DND-41 (cell line): ENCODE measurements around the gene CAND2.

Source experiments
- ATAC-seq: fragments of 200-7000 bp; cut with Tn5 transposase; 3 replicates; pipeline ENCODE4 v1.9.1; 2021; ENCODE audit warnings: low read depth; ENCODE audit not compliant: insufficient read depth
- DNase-seq: peaks from one replicate; pipeline ENCODE4 v3.0.0-alpha.2; 2020
- H2AFZ ChIP-seq: 2 replicates; pipeline ENCODE4 v1.6.0; 2012; ENCODE audit warnings: low read depth, low read length
- H3K27ac ChIP-seq: 2 replicates; pipeline ENCODE4 v1.5.1; 2012; ENCODE audit warnings: low read length, inconsistent platforms
- H3K27me3 ChIP-seq: fragments of 200-600 bp; sonication (generic); 2 replicates; pipeline ENCODE4 v1.6.0; 2012; ENCODE audit warnings: low read length, mild to moderate bottlenecking, inconsistent platforms; ENCODE audit not compliant: insufficient read depth, poor library complexity
- H3K36me3 ChIP-seq: 2 replicates; pipeline ENCODE4 v1.5.1; 2012; ENCODE audit warnings: low read length, inconsistent platforms; ENCODE audit not compliant: insufficient read depth
- H3K4me1 ChIP-seq: 2 replicates; pipeline ENCODE4 v1.5.1; 2012; ENCODE audit warnings: mild to moderate bottlenecking, low read length; ENCODE audit not compliant: insufficient read depth
- H3K4me2 ChIP-seq: 2 replicates; pipeline ENCODE4 v1.6.0; 2012; ENCODE audit warnings: mild to moderate bottlenecking, moderate library complexity, low read length, inconsistent platforms; ENCODE audit not compliant: insufficient read depth
- H3K4me3 ChIP-seq, 2 experiments: fragments of 200-600 bp in 1 of 2; shearing (Covaris generic) in 1 of 2; 2 replicates each; pipeline ENCODE4 v1.5.1; 2012 to 2016; ENCODE audit warnings: inconsistent platforms in 2 of 2, low read length in 2 of 2, mild to moderate bottlenecking in 2 of 2, low read depth in 1 of 2, moderate library complexity in 1 of 2
- H3K79me2 ChIP-seq: 2 replicates; pipeline ENCODE4 v1.6.0; 2012; ENCODE audit warnings: low read length, inconsistent platforms; ENCODE audit not compliant: insufficient read depth
- H3K9ac ChIP-seq: 2 replicates; pipeline ENCODE4 v1.6.0; 2012; ENCODE audit warnings: low read depth, mild to moderate bottlenecking, inconsistent platforms, low read length, moderate library complexity
- H3K9me3 ChIP-seq: 2 replicates; pipeline ENCODE4 v1.5.1; 2012; ENCODE audit warnings: low read length, moderate library complexity, mild to moderate bottlenecking, inconsistent platforms; ENCODE audit not compliant: insufficient read depth, severe bottlenecking
- H4K20me1 ChIP-seq: 2 replicates; pipeline ENCODE4 v1.6.0; 2012; ENCODE audit warnings: low read length; ENCODE audit not compliant: insufficient read depth
- CTCF ChIP-seq: IDR thresholded peaks from 2 replicates; pipeline ENCODE4 v1.5.1; 2012; ENCODE audit warnings: borderline replicate concordance, low read length, moderate library complexity, mild to moderate bottlenecking; ENCODE audit not compliant: poor library complexity, severe bottlenecking; ENCODE audit errors: extremely low read depth
- EZH2 ChIP-seq: IDR thresholded peaks from 3 replicates; pipeline ENCODE4 v1.6.1; 2012; ENCODE audit warnings: borderline replicate concordance, low read depth, mild to moderate bottlenecking, moderate library complexity, low read length, inconsistent platforms; ENCODE audit not compliant: severe bottlenecking

The CAND2 gene

GRCh38 chr3:12768579-12769527 is 27.6 kb upstream of the CAND2 start:
- H4K20me1 ChIP-seq, result no peaks in the 10 kb centered on the region
- TF ChIP-seq EZH2 (no peak), CTCF (no peak)
- H3K79me2 ChIP-seq, result no peaks in the 10 kb centered on the region
- H3K27ac ChIP-seq, result no peak overlapping the region
- DNase-seq (no peak), ATAC-seq (no peak)
- H3K9me3 ChIP-seq, result no peaks in the 10 kb centered on the region
- H3K36me3 ChIP-seq, result no peaks in the 10 kb centered on the region
- no peak overlapping the region for H3K9ac ChIP-seq
- H3K4me2 ChIP-seq, result no peak overlapping the region
- H3K4me1 ChIP-seq, result no peaks in the 10 kb centered on the region
- no peak overlapping the region for H3K4me3 ChIP-seq
- H2AFZ ChIP-seq, result no peak overlapping the region
- H3K27me3 ChIP-seq, result peaks cover 2% of the 10 kb centered on the region

- DNase-seq (no peak), ATAC-seq (no peak)
- Histone ChIP-seq H3K4me1 (no peaks in the 10 kb centered on the region), H3K36me3 (no peaks in the 10 kb centered on the region), H3K4me3 (no peak overlapping the region), H4K20me1 (no peaks in the 10 kb centered on the region), H3K79me2 (no peaks in the 10 kb centered on the region), H3K9me3 (no peaks in the 10 kb centered on the region), H3K27ac (no peak overlapping the region), H3K9ac (no peak overlapping the region), H2AFZ (no peak overlapping the region), H3K27me3 (peaks cover 9% of the 10 kb centered on the region), H3K4me2 (no peak overlapping the region)
- TF ChIP-seq CTCF (no peak), EZH2 (no peak)
Measured at GRCh38 chr3:12769761-12770160, 26.7 kb upstream of the CAND2 start.

- H3K9me3 ChIP-seq, result no peaks in the 10 kb centered on the region
- peaks cover 9% of the 10 kb centered on the region for H3K27me3 ChIP-seq
Measured at GRCh38 chr3:12771236-12771635, 25.2 kb upstream of the CAND2 start.

More at GRCh38 chr3:12771236-12771635, 25.2 kb upstream of the CAND2 start:
- ATAC-seq (no peak), DNase-seq (no peak)
- Histone ChIP-seq H3K4me1 (no peaks in the 10 kb centered on the region), H3K4me2 (no peak overlapping the region), H3K9ac (no peak overlapping the region), H2AFZ (no peak overlapping the region), H3K36me3 (no peaks in the 10 kb centered on the region), H3K27ac (no peak overlapping the region), H3K79me2 (no peaks in the 10 kb centered on the region), H3K4me3 (no peak overlapping the region), H4K20me1 (no peaks in the 10 kb centered on the region)
- TF ChIP-seq EZH2 (no peak), CTCF (no peak)
